HCT116 (cell line): ENCODE results near the gene TSACC.

Experiments
- CTCF ChIP-seq, 3 experiments: fragments of 200-600 bp in 1 of 3; sonication (generic) in 1 of 3; IDR thresholded peaks in 2 of 3; conservative IDR thresholded peaks in 1 of 3; 2 replicates each; pipeline ENCODE4 v1.5.1; 2012 to 2017; ENCODE audit warnings: low read depth in 2 of 3, low read length in 2 of 3, antibody characterized with exemption in 1 of 3, borderline replicate concordance in 1 of 3, control low read depth in 1 of 3, mild to moderate bottlenecking in 1 of 3, mixed read lengths in 1 of 3, mixed run types in 1 of 3, moderate library complexity in 1 of 3; ENCODE audit not compliant: insufficient read depth in 1 of 3
- MAX ChIP-seq: IDR thresholded peaks from 2 replicates; pipeline ENCODE4 v1.6.1; 2012
- TCF7L2 ChIP-seq: IDR thresholded peaks from 2 replicates; pipeline ENCODE4 v1.7.0; 2011; ENCODE audit warnings: borderline replicate concordance, inconsistent platforms; ENCODE audit not compliant: insufficient read depth, insufficient read length; ENCODE audit errors: extremely low read depth

GRCh38 chr1:156295391-156295947, 42.9 kb upstream of the TSACC start, which contains the start of gene GLMP:
- peak; percentile 63 for TF ChIP-seq TCF7L2
- TF ChIP-seq MAX = no peak; the same call in 1 of the 2 replicates
- no peak for TF ChIP-seq CTCF (IDR thresholded peaks at IDR 0.05 in 2 of 3, conservative IDR thresholded peaks at IDR 0.05 in 1 of 3; ENCODE audit: borderline replicate concordance in 1 of 3, insufficient read depth in 1 of 3, low read depth in 2 of 3, low read length in 2 of 3)
